Dedifferentiated amniotic fluid mesenchymal stem cell (primary cell): Measurements from ENCODE around the gene M1AP.
"Not testable (repeated sequence)": the region's sequence is repeated elsewhere in the genome, so short reads cannot be mapped to it uniquely, and the experiment has no call there.

Source experiments
- DNase-seq: peaks from one replicate; pipeline ENCODE4 v3.0.0-alpha.2; 2016; ENCODE audit errors: extremely low spot score

Gene M1AP

GRCh38 chr2:74653985-74654882 is 6.1 kb upstream of the M1AP start, which contains the start of gene SEMA4F:
Gene SEMA4F, plus strand, starts transcription at chr2:74654247. Its CDS starts 130 bp downstream, at chr2:74654377.
- DNase-seq: peak; percentile 95

- DNase-seq: no peak
These were observed 5.5 kb upstream of the M1AP start for GRCh38 chr2:74653589-74653984.

GRCh38 chr2:74646834-74647482 is 1.2 kb downstream of the M1AP start:
- no peak for DNase-seq

- no peak for DNase-seq
These were observed 1.9 kb downstream of the M1AP start for GRCh38 chr2:74646201-74646600.

GRCh38 chr2:74645344-74645743 is 2.8 kb downstream of the M1AP start:
- DNase-seq: no peak

GRCh38 chr2:74639550-74639949 is 8.6 kb downstream of the M1AP start:
- no peak for DNase-seq

GRCh38 chr2:74632939-74633312 is 15.2 kb downstream of the M1AP start:
- no peak for DNase-seq

GRCh38 chr2:74632209-74632938 is 15.8 kb downstream of the M1AP start:
- no peak for DNase-seq

GRCh38 chr2:74630454-74630853 is 17.7 kb downstream of the M1AP start:
- not testable (repeated sequence) for DNase-seq

GRCh38 chr2:74628538-74629105 is 19.5 kb downstream of the M1AP start:
- no peak for DNase-seq

GRCh38 chr2:74625658-74626425 is 22.3 kb downstream of the M1AP start:
- no peak for DNase-seq

- no peak for DNase-seq
These were observed 27.5 kb downstream of the M1AP start for GRCh38 chr2:74620671-74621070.

- DNase-seq: no peak
These were observed 28.4 kb downstream of the M1AP start for GRCh38 chr2:74619651-74620297.

GRCh38 chr2:74618410-74619083 is 29.6 kb downstream of the M1AP start:
- DNase-seq: no peak

- DNase-seq: no peak
These were observed 31.0 kb downstream of the M1AP start for GRCh38 chr2:74617122-74617521.

- no peak for DNase-seq
These were observed 41.2 kb downstream of the M1AP start for GRCh38 chr2:74606927-74607326.

- no peak for DNase-seq
These were observed 44.7 kb downstream of the M1AP start for GRCh38 chr2:74603282-74604000.

GRCh38 chr2:74602586-74603281 is 45.4 kb downstream of the M1AP start:
- DNase-seq: no peak

- DNase-seq: no peak
These were observed 48.5 kb downstream of the M1AP start for GRCh38 chr2:74599676-74600075.
